Measurements from ENCODE around the gene MTFMT.

MTFMT gene

DNA sequence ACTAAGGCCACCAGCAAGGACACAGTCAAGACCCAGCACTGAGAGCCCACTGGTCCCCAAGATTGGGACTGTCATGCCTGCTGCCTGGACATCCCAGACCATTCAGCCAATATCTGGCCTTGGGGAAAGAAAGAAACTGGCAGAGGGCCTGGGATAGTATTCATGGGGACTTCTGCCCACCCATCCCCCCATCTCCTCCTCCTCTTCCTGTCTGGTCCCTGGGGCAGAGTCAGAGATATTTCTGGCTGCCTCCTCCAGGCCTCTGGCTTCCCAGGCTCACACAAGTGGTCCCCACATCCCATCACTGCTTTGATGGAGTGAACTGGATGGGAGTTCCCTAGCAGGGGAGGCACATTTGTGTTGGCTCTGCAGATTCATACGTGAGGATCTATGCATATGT, 42.6 kb upstream of the MTFMT start:
- Histone ChIP-seq H3K27me3 (ENCODE audit: insufficient read depth, poor library complexity, severe bottlenecking) (peaks cover 13% of the 10 kb centered on the region), H3K27ac (replicated peaks) (no peak overlapping the region), H3K4me3 (replicated peaks; ENCODE audit: insufficient read depth, low read length) (no peak overlapping the region)
- no peak for DNase-seq (ENCODE audit: low read depth in 1 of 2, low spot score in 1 of 2)
- TF ChIP-seq GABPA (IDR thresholded peaks at IDR 0.05; ENCODE audit: low read depth) (no peak), SPI1 (IDR thresholded peaks at IDR 0.05; ENCODE audit: borderline replicate concordance, low read depth) (no peak), POLR2AphosphoS5 (IDR thresholded peaks at IDR 0.05; ENCODE audit: low read depth) (no peak)
- TF ChIP-seq, protein P1, sequence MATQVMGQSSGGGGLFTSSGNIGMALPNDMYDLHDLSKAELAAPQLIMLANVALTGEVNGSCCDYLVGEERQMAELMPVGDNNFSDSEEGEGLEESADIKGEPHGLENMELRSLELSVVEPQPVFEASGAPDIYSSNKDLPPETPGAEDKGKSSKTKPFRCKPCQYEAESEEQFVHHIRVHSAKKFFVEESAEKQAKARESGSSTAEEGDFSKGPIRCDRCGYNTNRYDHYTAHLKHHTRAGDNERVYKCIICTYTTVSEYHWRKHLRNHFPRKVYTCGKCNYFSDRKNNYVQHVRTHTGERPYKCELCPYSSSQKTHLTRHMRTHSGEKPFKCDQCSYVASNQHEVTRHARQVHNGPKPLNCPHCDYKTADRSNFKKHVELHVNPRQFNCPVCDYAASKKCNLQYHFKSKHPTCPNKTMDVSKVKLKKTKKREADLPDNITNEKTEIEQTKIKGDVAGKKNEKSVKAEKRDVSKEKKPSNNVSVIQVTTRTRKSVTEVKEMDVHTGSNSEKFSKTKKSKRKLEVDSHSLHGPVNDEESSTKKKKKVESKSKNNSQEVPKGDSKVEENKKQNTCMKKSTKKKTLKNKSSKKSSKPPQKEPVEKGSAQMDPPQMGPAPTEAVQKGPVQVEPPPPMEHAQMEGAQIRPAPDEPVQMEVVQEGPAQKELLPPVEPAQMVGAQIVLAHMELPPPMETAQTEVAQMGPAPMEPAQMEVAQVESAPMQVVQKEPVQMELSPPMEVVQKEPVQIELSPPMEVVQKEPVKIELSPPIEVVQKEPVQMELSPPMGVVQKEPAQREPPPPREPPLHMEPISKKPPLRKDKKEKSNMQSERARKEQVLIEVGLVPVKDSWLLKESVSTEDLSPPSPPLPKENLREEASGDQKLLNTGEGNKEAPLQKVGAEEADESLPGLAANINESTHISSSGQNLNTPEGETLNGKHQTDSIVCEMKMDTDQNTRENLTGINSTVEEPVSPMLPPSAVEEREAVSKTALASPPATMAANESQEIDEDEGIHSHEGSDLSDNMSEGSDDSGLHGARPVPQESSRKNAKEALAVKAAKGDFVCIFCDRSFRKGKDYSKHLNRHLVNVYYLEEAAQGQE (IDR thresholded peaks at IDR 0.05; ENCODE audit: insufficient replicate concordance, low read depth), result no peak
- TF ChIP-seq, protein P2, sequence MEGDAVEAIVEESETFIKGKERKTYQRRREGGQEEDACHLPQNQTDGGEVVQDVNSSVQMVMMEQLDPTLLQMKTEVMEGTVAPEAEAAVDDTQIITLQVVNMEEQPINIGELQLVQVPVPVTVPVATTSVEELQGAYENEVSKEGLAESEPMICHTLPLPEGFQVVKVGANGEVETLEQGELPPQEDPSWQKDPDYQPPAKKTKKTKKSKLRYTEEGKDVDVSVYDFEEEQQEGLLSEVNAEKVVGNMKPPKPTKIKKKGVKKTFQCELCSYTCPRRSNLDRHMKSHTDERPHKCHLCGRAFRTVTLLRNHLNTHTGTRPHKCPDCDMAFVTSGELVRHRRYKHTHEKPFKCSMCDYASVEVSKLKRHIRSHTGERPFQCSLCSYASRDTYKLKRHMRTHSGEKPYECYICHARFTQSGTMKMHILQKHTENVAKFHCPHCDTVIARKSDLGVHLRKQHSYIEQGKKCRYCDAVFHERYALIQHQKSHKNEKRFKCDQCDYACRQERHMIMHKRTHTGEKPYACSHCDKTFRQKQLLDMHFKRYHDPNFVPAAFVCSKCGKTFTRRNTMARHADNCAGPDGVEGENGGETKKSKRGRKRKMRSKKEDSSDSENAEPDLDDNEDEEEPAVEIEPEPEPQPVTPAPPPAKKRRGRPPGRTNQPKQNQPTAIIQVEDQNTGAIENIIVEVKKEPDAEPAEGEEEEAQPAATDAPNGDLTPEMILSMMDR (IDR thresholded peaks at IDR 0.05; ENCODE audit: insufficient read depth, low read length), result no peak

DNA sequence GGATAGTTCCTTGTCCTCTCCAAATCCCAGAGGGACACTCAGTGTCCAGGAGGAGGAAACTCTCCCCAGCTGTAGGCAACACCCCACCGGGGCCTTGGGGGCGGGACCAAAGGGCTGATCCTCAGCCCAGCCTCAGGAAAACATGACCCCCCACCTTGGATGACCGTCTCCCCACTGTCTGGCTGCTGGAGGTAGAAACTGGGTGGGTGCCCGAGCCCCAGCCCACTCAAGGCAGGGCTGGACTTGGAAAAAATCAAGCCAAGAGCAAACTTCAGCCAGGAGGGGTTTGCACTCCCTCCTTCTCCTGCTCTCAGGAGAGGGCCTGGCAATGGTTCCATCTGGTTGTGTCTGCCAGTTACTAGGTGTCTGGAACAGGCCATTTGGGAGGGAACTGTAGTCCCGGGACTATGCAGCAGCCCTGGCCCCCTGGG, 42.0 kb upstream of the MTFMT start:
- Histone ChIP-seq H3K4me3 (replicated peaks; ENCODE audit: insufficient read depth, low read length) (no peak overlapping the region), H3K27ac (replicated peaks) (no peak overlapping the region), H3K27me3 (ENCODE audit: insufficient read depth, poor library complexity, severe bottlenecking) (peaks cover 20% of the 10 kb centered on the region)
- no peak for DNase-seq (ENCODE audit: low read depth in 1 of 2, low spot score in 1 of 2)
- TF ChIP-seq GABPA (IDR thresholded peaks at IDR 0.05; ENCODE audit: low read depth) (no peak), SPI1 (IDR thresholded peaks at IDR 0.05; ENCODE audit: borderline replicate concordance, low read depth) (no peak), POLR2AphosphoS5 (IDR thresholded peaks at IDR 0.05; ENCODE audit: low read depth) (no peak)
- TF ChIP-seq, protein P2 (IDR thresholded peaks at IDR 0.05; ENCODE audit: insufficient read depth, low read length), result no peak
- TF ChIP-seq, protein P1 (IDR thresholded peaks at IDR 0.05; ENCODE audit: insufficient replicate concordance, low read depth), result no peak

DNA sequence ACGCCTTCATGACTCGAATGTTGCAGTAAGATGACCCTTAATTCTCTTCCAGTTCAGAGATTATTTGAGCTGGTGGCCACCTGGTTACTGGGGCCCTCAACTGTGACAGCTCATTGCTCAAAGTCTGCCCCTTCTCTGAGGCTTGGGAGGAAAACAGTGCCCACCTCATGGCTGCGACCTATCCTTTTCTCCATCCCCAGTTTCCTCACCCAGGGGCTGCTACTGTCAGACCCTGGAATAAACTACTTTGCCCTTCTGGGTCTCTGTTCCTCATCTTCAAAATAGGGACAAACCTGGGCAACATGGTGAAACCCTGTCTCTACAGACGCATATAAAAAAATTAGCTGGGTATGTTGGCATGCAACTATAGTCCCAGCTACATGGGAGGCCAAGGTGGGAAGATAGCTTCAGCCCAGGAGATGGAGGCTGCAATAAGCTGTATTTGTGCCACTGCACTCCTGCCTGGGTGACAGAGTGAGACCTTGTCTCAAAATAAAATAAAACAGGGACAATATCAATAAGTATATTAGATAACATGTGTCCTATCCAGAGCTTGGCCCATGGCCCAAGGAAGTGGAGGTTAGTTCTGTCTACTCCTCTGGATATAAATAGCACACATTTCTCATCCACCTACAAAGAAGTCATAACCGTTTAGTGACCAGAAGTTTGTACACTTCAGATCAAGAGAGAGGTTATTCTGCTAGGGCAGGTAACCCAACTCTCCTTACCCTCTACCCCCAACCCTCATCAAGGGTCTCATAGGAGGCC, 40.5 kb upstream of the MTFMT start:
- H3K27ac ChIP-seq (replicated peaks), result no peak overlapping the region
- peaks cover 27% of the 10 kb centered on the region for H3K27me3 ChIP-seq (ENCODE audit: insufficient read depth, poor library complexity, severe bottlenecking)
- no peak for DNase-seq (ENCODE audit: low read depth in 1 of 2, low spot score in 1 of 2)
- H3K4me3 ChIP-seq (replicated peaks; ENCODE audit: insufficient read depth, low read length), result no peak overlapping the region
- TF ChIP-seq, protein P1 (IDR thresholded peaks at IDR 0.05; ENCODE audit: insufficient replicate concordance, low read depth), result no peak
- no peak for TF ChIP-seq GABPA (IDR thresholded peaks at IDR 0.05; ENCODE audit: low read depth)
- TF ChIP-seq POLR2AphosphoS5 (IDR thresholded peaks at IDR 0.05; ENCODE audit: low read depth), result no peak
- TF ChIP-seq, protein P2 (IDR thresholded peaks at IDR 0.05; ENCODE audit: insufficient read depth, low read length), result no peak
- TF ChIP-seq SPI1 (IDR thresholded peaks at IDR 0.05; ENCODE audit: borderline replicate concordance, low read depth), result no peak

Measured in HL-60 (cell line).